Activated CD4-positive, alpha-beta memory T cell treated with anti-CD3 and anti-CD28 coated beads, Interleukin-2, amount 10 ng/mL, durations not matched to agents 7 days and 5 days (primary cell): ENCODE data around the gene CD300E. TPM values are rescaled to one million over a fixed set of nuclear protein-coding genes. Genes with fewer than 3 reads are reported as not detected.

Source experiments
- CTCF ChIA-PET: fragments of 350-600 bp; sonication (Branson Sonifier 250); formaldehyde crosslinking; loops from one replicate; lab custom pipeline; 2021; ENCODE audit warnings: antibody characterized with exemption, inconsistent platforms; lab: Charles Lee
- POLR2A ChIA-PET: fragments of 350-600 bp; sonication (Branson Sonifier 250); formaldehyde crosslinking; loops from one replicate; lab custom pipeline; 2021; ENCODE audit warnings: antibody characterized with exemption; lab: Charles Lee
- DNase-seq: peaks from one replicate; pipeline ENCODE4 v3.0.0-alpha.2; 2020
- H3K27ac Mint-ChIP-seq: one replicate; pipeline ENCODE4 v1.8.0; 2021; ENCODE audit warnings: mild to moderate bottlenecking, mixed read lengths
- H3K27me3 Mint-ChIP-seq: one replicate; pipeline ENCODE4 v1.8.0; 2021; ENCODE audit warnings: mixed read lengths
- H3K36me3 Mint-ChIP-seq: one replicate; pipeline ENCODE4 v1.8.0; 2021; ENCODE audit warnings: low read depth, mixed read lengths
- H3K4me1 Mint-ChIP-seq: one replicate; pipeline ENCODE4 v1.8.0; 2021; ENCODE audit warnings: mixed read lengths
- H3K4me3 Mint-ChIP-seq: one replicate; pipeline ENCODE4 v1.8.0; 2021; ENCODE audit warnings: mild to moderate bottlenecking, mixed read lengths
- H3K9me3 Mint-ChIP-seq: one replicate; pipeline ENCODE4 v1.8.0; 2021; ENCODE audit warnings: mixed read lengths
- total RNA-seq, 2 experiments: library from RNA; stranded (reverse); gene quantifications; one replicate each; pipeline ENCODE4 v1.2.3, GENCODE V29; 2021

CD300E gene
- total RNA-seq, 2 experiments from 2014 or later: not detected

- Mint-ChIP-seq H3K27me3 (peaks cover 45% of the 10 kb centered on the region), H3K4me1 (peaks cover 10% of the 10 kb centered on the region), H3K9me3 (no peaks in the 10 kb centered on the region), H3K4me3 (no peak overlapping the region), H3K36me3 (no peaks in the 10 kb centered on the region), H3K27ac (no peak overlapping the region)
- POLR2A ChIA-PET: no interaction called here
- DNase-seq: no peak
- CTCF ChIA-PET: no interaction called here
These were observed 18.8 kb downstream of the CD300E start for GRCh38 chr17:74604761-74605160.

GRCh38 chr17:74604200-74604599 lies 19.3 kb downstream of the CD300E start:
- no peak for DNase-seq
- no peaks in the 10 kb centered on the region for H3K36me3 Mint-ChIP-seq
- ChIA-PET CTCF (interaction anchor here (0.9 to 2.4 kb wide), 3 partner anchors 128 to 236 kb away, joined by 3 to 10 read pairs (median 6); no protein-coding TSS in a partner anchor), POLR2A (interaction anchor here (1.6 kb wide), 1 partner anchor 12 kb away, joined by 4 read pairs; the partner anchor contains the start of gene CD300LD)
- H3K4me3 Mint-ChIP-seq: no peak overlapping the region
- H3K9me3 Mint-ChIP-seq: no peaks in the 10 kb centered on the region
- peaks cover 50% of the 10 kb centered on the region for H3K27me3 Mint-ChIP-seq
- peaks cover 10% of the 10 kb centered on the region for H3K4me1 Mint-ChIP-seq
- H3K27ac Mint-ChIP-seq: no peak overlapping the region

DNA sequence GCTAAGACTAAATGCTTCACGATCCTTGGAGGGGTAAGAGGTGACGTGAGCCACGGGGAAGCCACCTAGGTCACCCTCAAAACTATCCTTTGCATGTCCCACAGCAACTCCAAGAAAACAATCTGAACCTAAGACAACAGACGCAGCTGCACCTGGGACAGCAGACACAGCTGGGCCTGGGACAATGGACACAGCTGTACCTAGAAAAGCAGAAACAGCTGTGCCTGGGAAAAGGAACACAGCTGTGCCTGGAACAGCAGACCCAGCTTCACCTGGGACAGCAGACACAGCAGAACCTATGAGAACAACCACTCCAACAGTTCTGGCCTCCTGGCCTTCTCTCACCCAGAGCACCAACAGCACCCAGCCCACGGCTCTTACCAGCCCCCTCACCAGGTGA lies 19.8 kb downstream of the CD300E start:
- Mint-ChIP-seq H3K4me3 (no peak overlapping the region), H3K27me3 (peaks cover 50% of the 10 kb centered on the region), H3K36me3 (no peaks in the 10 kb centered on the region), H3K9me3 (no peaks in the 10 kb centered on the region), H3K27ac (no peak overlapping the region), H3K4me1 (peaks cover 12% of the 10 kb centered on the region)
- CTCF ChIA-PET: interaction anchor here (0.7 to 2.4 kb wide), 9 partner anchors 15 to 236 kb away, joined by 3 to 10 read pairs (median 4); partner anchors contain the start of gene CD300LB
- no peak for DNase-seq
- POLR2A ChIA-PET: interaction anchor here (1.6 kb wide), 1 partner anchor 11 kb away, joined by 4 read pairs; the partner anchor contains the start of gene CD300LD

GRCh38 chr17:74603037-74603635 lies 20.4 kb downstream of the CD300E start:
- CTCF ChIA-PET: interaction anchor here (0.7 to 2.4 kb wide), 10 partner anchors 15 to 235 kb away, joined by 3 to 10 read pairs (median 4); partner anchors contain the start of gene CD300LB
- POLR2A ChIA-PET: interaction anchor here (1.6 kb wide), 1 partner anchor 11 kb away, joined by 4 read pairs; the partner anchor contains the start of gene CD300LD
- H3K27ac Mint-ChIP-seq: no peak overlapping the region
- peaks cover 53% of the 10 kb centered on the region for H3K27me3 Mint-ChIP-seq
- no peaks in the 10 kb centered on the region for H3K9me3 Mint-ChIP-seq
- no peak overlapping the region for H3K4me3 Mint-ChIP-seq
- DNase-seq: no peak
- peaks cover 17% of the 10 kb centered on the region for H3K4me1 Mint-ChIP-seq
- H3K36me3 Mint-ChIP-seq: no peaks in the 10 kb centered on the region

GRCh38 chr17:74601944-74602572 lies 21.5 kb downstream of the CD300E start:
- DNase-seq: peak; percentile 51
- POLR2A ChIA-PET: no interaction called here
- Mint-ChIP-seq H3K4me3 (no peak overlapping the region), H3K4me1 (peaks cover 17% of the 10 kb centered on the region), H3K27ac (no peak overlapping the region), H3K36me3 (no peaks in the 10 kb centered on the region), H3K27me3 (peaks cover 46% of the 10 kb centered on the region), H3K9me3 (no peaks in the 10 kb centered on the region)
- CTCF ChIA-PET: interaction anchor here (0.6 to 2.4 kb wide), 4 partner anchors 15 to 223 kb away, joined by 3 to 10 read pairs (median 5); partner anchors contain the start of gene CD300LB

GRCh38 chr17:74599448-74599939 lies 24.0 kb downstream of the CD300E start:
- Mint-ChIP-seq H3K9me3 (no peaks in the 10 kb centered on the region), H3K4me1 (peaks cover 17% of the 10 kb centered on the region), H3K27ac (no peak overlapping the region), H3K4me3 (no peak overlapping the region), H3K36me3 (no peaks in the 10 kb centered on the region), H3K27me3 (peaks cover 46% of the 10 kb centered on the region)
- CTCF ChIA-PET: interaction anchor here (0.8 kb wide), 2 partner anchors 57 to 220 kb away, joined by 3 read pairs; no protein-coding TSS in a partner anchor
- DNase-seq: no peak
- POLR2A ChIA-PET: no interaction called here

- H3K4me3 Mint-ChIP-seq: no peak overlapping the region
- no peaks in the 10 kb centered on the region for H3K9me3 Mint-ChIP-seq
- ChIA-PET CTCF (no interaction called here), POLR2A (no interaction called here)
- H3K4me1 Mint-ChIP-seq: peaks cover 17% of the 10 kb centered on the region
- H3K36me3 Mint-ChIP-seq: no peaks in the 10 kb centered on the region
- H3K27me3 Mint-ChIP-seq: peaks cover 46% of the 10 kb centered on the region
- H3K27ac Mint-ChIP-seq: no peak overlapping the region
- no peak for DNase-seq
These were observed 24.5 kb downstream of the CD300E start for GRCh38 chr17:74599023-74599399.

DNA sequence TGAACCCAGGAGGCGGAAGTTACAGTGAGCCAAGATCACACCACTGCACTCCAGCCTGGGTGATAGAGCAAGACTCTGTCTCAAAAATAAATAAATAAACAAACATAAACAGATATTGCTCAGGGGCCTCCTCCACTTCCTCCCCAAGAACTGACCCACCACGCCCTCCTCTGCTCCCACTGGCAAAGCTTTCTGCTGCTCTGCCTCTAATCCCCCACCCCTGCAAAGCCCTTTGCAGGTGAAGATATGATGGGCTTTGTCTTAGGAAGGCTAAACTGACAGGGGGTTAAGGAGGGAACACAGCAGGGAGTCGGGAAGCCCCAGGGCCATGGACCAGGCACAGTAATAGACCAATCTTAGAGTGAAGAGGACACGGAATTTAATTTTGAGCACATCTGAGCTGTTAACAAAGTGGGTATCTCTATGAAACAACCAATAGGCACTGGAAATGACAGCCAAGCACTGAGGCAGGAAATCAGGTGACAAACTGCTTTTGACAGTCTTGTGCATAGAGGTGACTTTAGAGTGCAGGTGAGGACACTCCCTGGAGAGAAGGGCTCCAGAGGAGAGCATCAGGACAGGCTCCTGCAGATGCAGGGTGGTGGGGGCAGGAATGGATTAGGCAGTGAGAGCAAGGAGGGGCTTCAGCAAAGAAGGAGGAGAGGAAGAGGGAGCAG lies 25.1 kb downstream of the CD300E start:
- Mint-ChIP-seq H3K4me3 (no peak overlapping the region), H3K27me3 (peaks cover 45% of the 10 kb centered on the region), H3K36me3 (no peaks in the 10 kb centered on the region), H3K4me1 (peaks cover 17% of the 10 kb centered on the region), H3K27ac (no peak overlapping the region), H3K9me3 (no peaks in the 10 kb centered on the region)
- ChIA-PET POLR2A (no interaction called here), CTCF (no interaction called here)
- no peak for DNase-seq

DNA sequence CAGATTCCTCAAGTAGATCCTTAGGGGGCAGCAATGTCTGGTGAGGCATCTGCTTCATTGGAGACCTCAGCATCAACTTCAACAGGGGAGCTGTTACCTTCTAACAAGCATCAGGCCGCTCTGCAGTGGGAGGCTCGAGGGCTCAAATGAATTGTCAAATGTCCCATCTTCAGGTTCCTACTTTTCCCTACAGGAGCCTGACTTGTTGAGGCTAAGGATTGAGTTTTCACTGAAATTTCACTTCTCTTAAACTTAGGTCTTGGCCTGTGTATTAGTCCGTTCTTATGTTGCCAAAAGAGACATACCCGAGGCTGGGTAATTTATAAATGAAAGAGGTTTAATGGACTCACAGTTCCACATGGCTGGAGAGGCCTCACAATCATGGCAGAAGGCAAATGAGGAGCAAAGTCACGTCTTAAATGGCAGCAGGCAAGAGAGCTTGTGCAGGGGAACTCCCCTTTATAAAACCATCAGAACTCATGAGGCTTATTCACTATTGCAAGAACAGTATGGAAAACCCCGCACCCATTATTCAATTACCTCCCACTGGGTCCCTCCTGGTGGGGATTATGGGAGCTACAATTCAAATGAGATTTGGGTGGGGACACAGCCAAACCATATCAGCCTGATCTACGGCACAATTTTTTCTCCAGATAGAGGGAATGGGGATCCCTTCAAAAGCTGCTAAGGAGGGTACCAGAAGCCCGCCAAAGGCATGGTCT lies 26.3 kb downstream of the CD300E start:
- Mint-ChIP-seq H3K4me3 (no peak overlapping the region), H3K36me3 (no peaks in the 10 kb centered on the region), H3K4me1 (peaks cover 21% of the 10 kb centered on the region), H3K9me3 (no peaks in the 10 kb centered on the region), H3K27me3 (peaks cover 48% of the 10 kb centered on the region), H3K27ac (no peak overlapping the region)
- ChIA-PET CTCF (no interaction called here), POLR2A (no interaction called here)
- DNase-seq: no peak

DNA sequence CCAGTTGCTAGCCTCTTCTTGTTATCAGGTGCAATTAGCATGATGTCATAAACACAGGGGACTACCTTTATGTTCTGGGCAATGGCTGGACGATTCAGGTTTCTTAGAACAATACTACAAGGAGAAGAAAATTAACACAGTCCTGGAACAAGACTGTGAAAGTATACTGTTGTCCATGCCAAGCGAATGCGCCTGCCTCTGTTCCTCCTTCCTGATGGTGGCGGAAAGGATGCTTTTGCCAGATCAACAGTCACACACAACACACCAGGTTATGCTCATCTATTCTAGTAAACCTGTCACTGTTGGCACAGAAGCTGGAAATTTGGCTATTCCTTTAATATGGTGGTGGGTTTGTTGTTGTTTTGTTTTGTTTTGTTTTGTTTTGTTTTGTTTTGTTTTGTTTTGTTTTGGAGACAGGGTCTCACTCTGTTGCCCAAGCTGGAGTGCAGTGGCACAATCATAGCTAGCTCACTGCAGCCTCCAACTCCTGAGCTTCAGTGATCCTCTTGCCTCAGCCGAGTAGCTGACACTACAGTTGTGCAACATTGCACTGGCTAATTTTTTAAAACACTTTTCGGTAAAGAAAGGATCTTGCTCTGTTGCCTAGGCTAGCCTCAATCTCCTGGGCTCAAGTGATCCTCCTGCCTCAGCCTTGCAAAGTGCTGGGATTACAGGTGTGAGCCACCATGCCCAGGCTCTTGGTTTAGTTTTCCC lies 28.3 kb downstream of the CD300E start:
- ChIA-PET POLR2A (no interaction called here), CTCF (no interaction called here)
- Mint-ChIP-seq H3K4me1 (peaks cover 22% of the 10 kb centered on the region), H3K9me3 (no peaks in the 10 kb centered on the region), H3K36me3 (no peaks in the 10 kb centered on the region), H3K27ac (no peak overlapping the region), H3K27me3 (peaks cover 48% of the 10 kb centered on the region), H3K4me3 (no peak overlapping the region)
- DNase-seq: no peak

DNA sequence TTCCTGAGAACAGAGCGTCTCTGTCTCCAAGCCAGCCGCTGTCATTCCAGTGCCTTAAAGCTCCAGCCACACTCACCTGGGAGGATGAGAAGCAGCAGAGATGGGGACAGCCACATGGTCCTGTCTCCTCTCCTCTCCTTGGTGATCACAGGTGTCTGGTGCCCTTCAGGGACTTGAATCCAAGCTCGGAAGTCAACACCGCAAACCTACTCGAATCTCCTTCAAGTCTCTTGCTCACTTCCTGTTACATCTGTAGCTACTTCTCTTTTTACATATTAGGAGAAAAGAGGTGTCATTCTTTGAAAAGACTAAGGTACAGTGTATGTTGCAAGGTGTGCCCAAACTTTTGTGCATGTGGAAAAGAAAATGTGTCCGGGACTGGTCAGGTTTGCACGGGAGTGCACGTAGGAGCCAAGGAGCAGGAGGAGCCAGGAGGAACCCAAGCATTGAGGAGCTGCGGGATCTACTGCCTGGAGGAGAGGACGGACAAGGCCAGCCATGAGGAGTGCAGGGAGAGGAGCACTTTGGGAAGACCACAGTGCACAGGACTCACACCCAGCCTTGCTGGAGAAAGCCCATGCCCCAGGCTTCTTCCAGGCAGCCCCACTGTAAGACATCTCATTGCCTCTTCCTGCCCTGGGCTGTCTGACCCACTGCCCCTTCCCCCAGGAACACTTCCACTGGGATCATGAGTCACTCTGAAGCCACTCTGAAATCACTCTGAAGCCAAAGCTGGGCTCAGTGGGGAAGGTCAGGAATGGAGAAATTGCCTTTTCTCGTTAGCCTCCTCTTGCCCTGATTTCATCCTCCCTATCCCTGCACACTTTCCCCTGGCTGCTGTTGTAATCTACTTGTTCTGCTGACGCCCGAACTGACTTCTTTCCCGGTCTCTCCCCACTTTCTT lies 31.2 kb downstream of the CD300E start, which contains the start of gene CD300LD:
Gene CD300LD (minus strand): TSS at position 197 of the 904 bp plus-strand sequence. CDS start 81 bp downstream, at position 116.
- Mint-ChIP-seq H3K4me1 (peaks cover 15% of the 10 kb centered on the region), H3K27me3 (peaks cover 51% of the 10 kb centered on the region), H3K36me3 (no peaks in the 10 kb centered on the region), H3K4me3 (no peak within 1 kb of the TSS), H3K27ac (no peak within 1 kb of the TSS), H3K9me3 (no peaks in the 10 kb centered on the region)
- ChIA-PET POLR2A (interaction anchor here (1.2 kb wide), 1 partner anchor 11 kb away, joined by 4 read pairs; no protein-coding TSS in a partner anchor), CTCF (interaction anchor here (0.6 to 1.0 kb wide), 4 partner anchors 8 to 213 kb away, joined by 3 to 4 read pairs (median 4); no protein-coding TSS in a partner anchor)
- DNase-seq: no peak
